HG03469 (cell line): ENCODE measurements around the gene JHY.

Source experiments
- ATAC-seq: cut with Tn5 transposase; IDR thresholded peaks from one replicate; pipeline ENCODE4 v1.9.1; 2021; ENCODE audit warnings: mild to moderate bottlenecking, moderate library complexity, moderate number of reproducible peaks; ENCODE audit not compliant: unreplicated experiment

JHY gene

GRCh38 chr11:122933416-122933815 lies 50.9 kb downstream of the JHY start:
- no peak for ATAC-seq

DNA sequence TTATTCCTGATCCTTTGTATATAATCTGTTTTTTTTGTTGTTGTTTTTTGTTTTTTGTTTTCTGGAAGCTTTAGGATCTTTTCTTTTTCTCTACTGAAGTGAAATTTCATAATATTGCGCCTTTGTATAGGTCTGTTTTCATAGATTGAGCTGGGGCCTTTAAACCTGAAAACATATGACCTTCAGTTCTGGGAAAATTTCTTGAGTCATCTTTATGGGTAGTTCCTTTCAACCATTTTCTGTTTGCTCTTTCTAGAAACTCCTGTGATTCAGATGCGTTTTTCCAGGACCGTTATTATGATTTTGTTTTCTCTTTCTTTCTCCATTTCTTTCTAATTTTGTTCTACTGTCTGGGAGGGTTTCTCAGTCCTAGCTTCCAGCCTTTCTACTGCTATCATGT lies 55.4 kb downstream of the JHY start:
- ATAC-seq = no peak

DNA sequence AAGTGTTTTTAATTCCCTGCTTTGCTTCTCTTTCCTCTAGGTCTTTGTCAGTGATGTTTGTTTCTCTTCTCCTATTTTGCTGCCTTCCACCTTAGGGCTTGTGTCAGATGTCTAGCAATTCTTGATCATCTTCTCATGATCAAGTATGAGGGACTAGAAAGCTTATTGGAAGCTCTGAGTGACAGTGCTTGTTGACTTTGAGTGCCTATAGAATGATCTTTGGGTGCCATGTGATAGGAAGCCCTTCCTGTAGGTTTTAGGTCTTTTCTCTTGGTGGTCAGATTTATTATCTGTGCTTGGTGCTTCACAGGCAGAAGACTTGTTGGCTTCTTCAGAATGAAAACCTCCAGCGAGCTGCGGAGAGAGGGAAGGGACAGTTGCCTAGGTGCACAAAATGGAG lies 56.0 kb downstream of the JHY start:
- no peak for ATAC-seq

GRCh38 chr11:122951211-122951610 lies 68.7 kb downstream of the JHY start:
- ATAC-seq = no peak

- ATAC-seq = no peak
Observed at GRCh38 chr11:122954455-122954854, 71.9 kb downstream of the JHY start.

DNA sequence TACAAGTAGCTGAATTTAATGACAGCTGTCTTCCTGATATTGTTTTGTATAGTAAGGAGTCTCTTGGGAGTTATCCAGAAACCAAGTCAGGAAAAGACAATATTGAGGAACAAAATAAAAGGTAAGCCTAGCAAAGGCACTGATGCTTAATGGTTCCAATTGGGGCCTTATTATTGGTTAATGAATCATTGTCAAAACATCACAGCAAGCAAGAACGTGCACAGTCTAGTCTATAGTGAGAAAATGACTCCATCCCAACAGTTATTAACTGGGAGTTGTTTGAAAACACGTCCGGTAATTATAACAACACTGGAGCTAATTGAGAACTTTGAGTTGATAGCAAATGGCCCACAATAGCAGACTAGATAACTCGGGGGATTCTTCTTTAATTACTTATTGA lies 81.4 kb downstream of the JHY start:
- ATAC-seq = no peak

DNA sequence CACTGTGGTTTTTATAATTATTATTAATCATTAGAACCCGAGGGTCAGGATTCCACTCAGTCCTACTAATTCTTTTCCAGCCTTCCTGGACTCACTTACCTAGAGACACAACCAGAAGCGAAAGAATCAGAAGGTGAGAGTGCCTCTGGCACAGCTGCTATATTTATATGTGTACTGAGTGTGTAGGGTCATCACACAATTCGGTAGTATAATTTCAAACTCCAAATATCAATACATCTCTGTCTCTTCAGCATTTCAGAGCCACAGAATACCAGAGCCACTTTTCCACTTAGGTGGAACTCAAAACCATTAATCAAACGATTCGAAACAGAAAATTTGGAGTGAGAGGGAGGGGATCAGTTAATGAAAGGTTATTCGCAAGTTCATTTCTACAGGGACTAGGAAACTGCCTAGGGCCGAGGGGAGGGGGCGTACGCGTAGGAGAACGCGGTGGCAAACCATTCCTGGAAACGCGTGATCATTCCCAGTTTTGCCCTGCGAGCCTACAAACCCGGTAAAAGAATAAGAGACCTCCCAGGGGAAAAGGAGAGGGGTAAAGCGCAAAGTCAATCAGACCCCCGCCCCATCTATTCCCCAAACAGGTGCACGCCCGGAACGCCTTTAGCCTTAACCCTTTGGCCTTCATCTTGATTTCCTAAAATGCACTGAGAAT lies 93.6 kb downstream of the JHY start:
- ATAC-seq = no peak

GRCh38 chr11:122976734-122977469 lies 94.3 kb downstream of the JHY start:
- ATAC-seq = no peak

GRCh38 chr11:122977470-122978298 lies 95.1 kb downstream of the JHY start:
- no peak for ATAC-seq

- no peak for ATAC-seq
Observed at GRCh38 chr11:122978299-122978620, 95.7 kb downstream of the JHY start.

DNA sequence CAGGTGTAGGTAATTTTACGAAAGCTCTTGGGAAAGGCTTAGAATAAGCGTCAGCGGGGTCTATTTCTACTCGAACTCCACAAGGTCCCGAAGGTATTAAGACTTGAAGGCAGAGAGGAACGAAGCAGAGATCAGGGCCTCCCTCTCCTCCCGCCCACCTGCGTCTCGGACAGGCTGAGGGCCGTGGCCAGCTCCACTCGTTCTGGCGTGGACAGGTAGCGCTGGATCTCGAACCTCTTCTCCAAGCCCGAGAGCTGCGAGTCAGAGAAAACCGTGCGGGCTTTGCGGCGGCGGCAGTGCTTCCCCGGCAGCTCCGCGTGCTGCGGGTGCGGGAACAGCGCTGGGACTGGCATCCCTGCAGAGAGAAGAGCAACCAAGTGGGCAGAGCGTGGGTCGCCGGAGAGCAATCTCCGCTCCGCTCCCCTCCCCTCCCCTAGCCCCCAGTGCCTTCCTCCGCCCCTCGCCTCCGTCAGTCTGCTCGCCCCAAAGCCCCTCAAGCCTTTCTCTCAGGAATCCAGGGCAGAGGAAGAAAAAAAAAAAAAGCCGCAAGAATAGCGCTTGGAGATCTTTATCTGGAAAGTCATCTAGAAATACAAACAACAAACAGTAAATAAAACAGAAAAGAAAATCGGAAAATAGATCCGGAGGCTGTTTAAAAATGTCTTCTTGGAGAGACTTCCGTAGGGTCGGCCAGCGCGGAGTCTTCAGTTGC lies 96.7 kb downstream of the JHY start:
- ATAC-seq = no peak

DNA sequence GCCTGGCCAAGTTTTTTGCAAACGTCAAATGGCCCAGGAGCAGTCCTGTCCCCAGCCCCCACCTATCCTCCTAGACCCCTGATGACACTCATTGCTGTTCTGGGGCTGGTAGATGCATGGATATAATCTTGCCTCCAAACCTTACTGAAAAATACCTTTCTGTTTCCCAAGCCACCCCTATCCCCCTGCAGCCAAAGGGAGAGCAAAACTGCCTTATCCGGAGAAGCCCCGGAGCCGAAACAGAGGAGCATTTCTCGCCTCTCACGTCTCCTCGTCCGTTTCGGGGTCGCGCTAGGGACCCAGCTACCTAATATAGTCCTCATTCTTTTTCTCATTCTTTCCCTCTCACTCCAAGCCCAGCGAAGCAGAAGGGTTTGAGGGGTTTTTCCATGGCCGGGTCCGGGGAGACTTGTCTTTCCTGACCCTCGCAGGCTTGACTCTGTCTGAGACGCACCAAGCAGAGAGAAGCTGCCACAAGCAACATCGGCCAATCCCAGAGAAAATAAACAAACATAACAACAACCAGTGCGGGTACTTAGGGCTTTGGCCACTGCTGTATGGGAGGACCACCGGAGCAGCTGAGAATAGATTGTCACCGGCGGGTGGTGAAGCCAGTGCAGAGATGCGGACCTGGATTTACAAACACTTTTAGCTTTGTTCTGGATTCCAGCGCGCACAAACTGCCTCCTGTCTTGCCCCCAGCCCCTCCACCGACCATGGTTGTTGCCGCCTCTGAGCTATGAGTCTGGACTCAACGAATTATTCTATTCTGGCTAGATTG lies 97.4 kb downstream of the JHY start:
- no peak for ATAC-seq

GRCh38 chr11:122981388-122982264 lies 99.1 kb downstream of the JHY start, which contains the start of gene BSX:
BSX (minus strand) TSS chr11:122981834; CDS start chr11:122981671, 163 bp downstream.
- ATAC-seq = no peak

DNA sequence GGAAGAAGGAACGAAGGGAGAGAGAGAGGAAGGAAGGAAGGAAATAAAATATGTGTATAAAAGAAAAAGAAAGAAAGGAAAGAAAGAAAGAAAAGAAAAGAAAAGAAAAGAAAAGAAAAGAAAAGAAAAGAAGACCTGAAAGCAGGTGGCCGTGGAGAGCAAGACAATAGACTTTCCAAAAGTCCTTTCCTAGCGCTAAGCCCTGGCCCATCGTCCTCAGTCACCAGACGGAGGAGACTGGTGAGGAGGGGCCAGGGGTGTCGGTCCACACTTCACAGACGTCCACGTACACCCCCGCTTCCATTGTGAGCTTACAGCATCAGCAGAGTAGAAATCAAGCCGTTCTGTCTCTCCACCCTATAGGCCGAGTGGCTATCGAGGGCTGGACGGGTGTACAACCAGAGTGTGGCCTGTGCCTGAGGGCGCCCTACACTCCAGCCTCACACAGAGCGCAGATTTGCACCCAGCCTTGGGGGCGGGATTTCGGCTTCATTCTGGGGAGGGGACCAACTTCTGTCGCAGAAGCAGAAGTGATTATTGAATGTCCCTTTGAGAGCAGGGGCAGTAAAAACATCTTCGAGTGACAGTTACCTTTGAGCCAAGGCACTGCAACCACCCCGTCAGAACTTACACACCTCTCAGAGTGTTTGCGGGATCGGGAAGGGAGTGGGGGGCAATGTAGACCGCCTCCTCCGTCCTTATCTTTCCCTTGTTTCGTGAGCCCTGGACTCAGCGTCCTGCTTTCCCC lies 101.1 kb downstream of the JHY start:
- no peak for ATAC-seq

GRCh38 chr11:122984186-122985011 lies 101.8 kb downstream of the JHY start:
- no peak for ATAC-seq

DNA sequence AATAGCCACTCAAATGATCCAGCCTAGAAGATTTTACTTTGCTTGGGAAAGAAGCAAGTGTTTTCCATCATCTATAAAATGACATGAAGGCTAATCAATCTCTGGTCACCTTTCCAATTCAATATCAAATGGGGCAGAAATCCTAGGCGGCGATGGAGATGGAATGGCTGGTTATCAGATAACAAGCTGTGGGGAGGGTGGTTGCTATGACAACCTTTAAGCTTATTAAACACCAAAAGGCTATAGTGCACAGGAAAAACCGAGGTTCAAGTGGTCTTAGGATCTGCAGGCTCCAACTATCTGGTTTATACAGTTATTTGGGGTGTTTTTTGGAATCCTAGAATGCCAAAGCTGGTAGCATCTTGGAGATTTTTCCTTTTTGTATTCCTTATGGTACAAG lies 113.0 kb downstream of the JHY start:
- no peak for ATAC-seq

- no peak for ATAC-seq
Observed at GRCh38 chr11:122998727-122999366, 116.3 kb downstream of the JHY start.
